ENCODE data around the gene PPP1R15A.
A peak's percentile ranks its signal among the peaks of the same experiment; 100 is the strongest.
"Not testable (repeated sequence)": the region's sequence is repeated elsewhere in the genome, so short reads cannot be mapped to it uniquely, and the experiment has no call there.

The PPP1R15A gene

GRCh38 chr19:48841571-48841970 lies 30.6 kb upstream of the PPP1R15A start:
- Histone ChIP-seq H3K27me3 (ENCODE audit: control insufficient read depth, insufficient read depth, low read length) (no peaks in the 10 kb centered on the region), H3K9ac (ENCODE audit: low read length) (no peak overlapping the region), H3K27ac (ENCODE audit: low read depth, low read length) (no peak overlapping the region), H3K4me3 (ENCODE audit: low read length) (no peak overlapping the region), H3K36me3 (ENCODE audit: control insufficient read depth, insufficient read depth, low read length) (no peaks in the 10 kb centered on the region), H3K4me1 (ENCODE audit: control insufficient read depth, insufficient read depth, low read length) (peaks cover 3% of the 10 kb centered on the region)

DNA sequence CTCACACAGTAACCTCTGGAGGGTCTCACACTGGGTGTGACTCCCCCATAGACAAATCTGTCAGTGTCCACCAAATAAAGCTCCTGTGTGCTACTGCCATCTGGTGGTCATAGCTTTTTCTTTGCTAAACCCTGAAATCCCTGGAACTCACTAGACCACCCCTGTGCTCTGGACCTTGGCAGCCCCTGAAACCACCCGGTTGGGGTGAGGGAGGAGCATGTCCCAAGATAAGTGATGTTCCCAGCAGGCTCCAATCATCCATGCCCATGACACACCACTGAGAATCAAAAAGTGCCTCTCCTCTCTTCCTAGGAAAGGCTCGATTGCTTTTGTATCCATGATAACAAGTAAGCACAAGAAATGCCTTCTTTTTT lies 29.4 kb upstream of the PPP1R15A start:
- H3K4me1 ChIP-seq (ENCODE audit: control insufficient read depth, insufficient read depth, low read length): no peaks in the 10 kb centered on the region
- no peaks in the 10 kb centered on the region for H3K27me3 ChIP-seq (ENCODE audit: control insufficient read depth, insufficient read depth, low read length)
- no peaks in the 10 kb centered on the region for H3K36me3 ChIP-seq (ENCODE audit: control insufficient read depth, insufficient read depth, low read length)
- H3K27ac ChIP-seq (ENCODE audit: low read depth, low read length): no peak overlapping the region
- H3K9ac ChIP-seq (ENCODE audit: low read length): no peak overlapping the region
- H3K4me3 ChIP-seq (ENCODE audit: low read length): no peak overlapping the region

- H3K36me3 ChIP-seq (ENCODE audit: control insufficient read depth, insufficient read depth, low read length): no peaks in the 10 kb centered on the region
- H3K27ac ChIP-seq (ENCODE audit: low read depth, low read length): no peak overlapping the region
- no peaks in the 10 kb centered on the region for H3K27me3 ChIP-seq (ENCODE audit: control insufficient read depth, insufficient read depth, low read length)
- H3K4me3 ChIP-seq (ENCODE audit: low read length): no peak overlapping the region
- H3K4me1 ChIP-seq (ENCODE audit: control insufficient read depth, insufficient read depth, low read length): no peaks in the 10 kb centered on the region
- no peak overlapping the region for H3K9ac ChIP-seq (ENCODE audit: low read length)
Measured at GRCh38 chr19:48844472-48844871, 27.7 kb upstream of the PPP1R15A start.

DNA sequence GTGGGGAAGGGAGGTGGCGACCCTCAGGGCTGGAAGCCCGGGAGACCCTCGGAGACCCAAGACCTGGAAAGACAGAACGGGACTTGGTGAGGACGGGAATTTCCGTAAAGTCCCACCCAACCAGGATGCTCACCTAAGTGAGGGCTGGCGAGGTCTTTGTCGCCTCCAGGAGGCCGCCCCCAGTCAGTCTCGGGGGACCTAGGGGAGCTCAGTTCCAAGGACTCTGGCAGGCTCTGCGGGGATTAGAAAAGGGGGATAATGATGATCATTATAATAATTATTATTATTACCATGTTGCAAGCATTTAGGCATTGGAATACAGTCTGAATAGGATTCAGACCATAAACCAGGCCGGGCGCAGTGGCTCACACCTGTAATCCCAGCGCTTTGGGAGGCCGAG lies 26.8 kb upstream of the PPP1R15A start:
- Histone ChIP-seq H3K27ac (ENCODE audit: low read depth, low read length) (no peak overlapping the region), H3K4me3 (ENCODE audit: low read length) (no peak overlapping the region), H3K4me1 (ENCODE audit: control insufficient read depth, insufficient read depth, low read length) (no peaks in the 10 kb centered on the region), H3K9ac (ENCODE audit: low read length) (no peak overlapping the region), H3K27me3 (ENCODE audit: control insufficient read depth, insufficient read depth, low read length) (no peaks in the 10 kb centered on the region), H3K36me3 (ENCODE audit: control insufficient read depth, insufficient read depth, low read length) (no peaks in the 10 kb centered on the region)

- not testable (repeated sequence) for H3K27ac ChIP-seq (ENCODE audit: low read depth, low read length); H3K4me1 ChIP-seq (ENCODE audit: control insufficient read depth, insufficient read depth, low read length); H3K4me3 ChIP-seq (ENCODE audit: low read length); H3K27me3 ChIP-seq (ENCODE audit: control insufficient read depth, insufficient read depth, low read length); H3K36me3 ChIP-seq (ENCODE audit: control insufficient read depth, insufficient read depth, low read length); H3K9ac ChIP-seq (ENCODE audit: low read length)
Measured at GRCh38 chr19:48846659-48847058, 25.6 kb upstream of the PPP1R15A start.

GRCh38 chr19:48852292-48852691 lies 19.9 kb upstream of the PPP1R15A start:
- Histone ChIP-seq H3K27ac (ENCODE audit: low read depth, low read length) (no peak overlapping the region), H3K4me3 (ENCODE audit: low read length) (no peak overlapping the region), H3K4me1 (ENCODE audit: control insufficient read depth, insufficient read depth, low read length) (no peaks in the 10 kb centered on the region), H3K27me3 (ENCODE audit: control insufficient read depth, insufficient read depth, low read length) (no peaks in the 10 kb centered on the region), H3K36me3 (ENCODE audit: control insufficient read depth, insufficient read depth, low read length) (no peaks in the 10 kb centered on the region), H3K9ac (ENCODE audit: low read length) (no peak overlapping the region)

GRCh38 chr19:48853483-48853882 lies 18.7 kb upstream of the PPP1R15A start:
- no peak overlapping the region for H3K27ac ChIP-seq (ENCODE audit: low read depth, low read length)
- no peak overlapping the region for H3K9ac ChIP-seq (ENCODE audit: low read length)
- H3K27me3 ChIP-seq (ENCODE audit: control insufficient read depth, insufficient read depth, low read length): no peaks in the 10 kb centered on the region
- no peaks in the 10 kb centered on the region for H3K36me3 ChIP-seq (ENCODE audit: control insufficient read depth, insufficient read depth, low read length)
- H3K4me1 ChIP-seq (ENCODE audit: control insufficient read depth, insufficient read depth, low read length): no peaks in the 10 kb centered on the region
- H3K4me3 ChIP-seq (ENCODE audit: low read length): no peak overlapping the region

DNA sequence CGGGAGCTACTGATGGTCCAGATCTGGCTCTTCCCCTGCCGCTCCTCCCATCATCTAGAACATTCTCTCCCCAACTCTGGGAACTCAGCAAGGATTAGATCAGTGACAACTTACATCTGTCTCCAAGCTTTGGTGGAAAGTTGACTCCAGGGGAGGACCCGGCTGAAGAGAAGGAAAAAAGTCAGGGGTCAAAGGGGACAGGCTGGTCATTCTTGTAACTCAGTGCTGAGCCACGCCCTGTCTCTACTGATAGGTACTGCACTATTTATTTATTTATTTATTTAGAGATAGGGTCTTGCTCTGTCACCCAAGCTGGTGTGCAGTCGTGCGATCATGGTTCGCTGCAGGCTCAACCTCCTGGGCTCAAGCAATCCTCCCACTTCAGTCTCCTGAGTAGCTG lies 18.1 kb upstream of the PPP1R15A start:
- Histone ChIP-seq H3K27ac (ENCODE audit: low read depth, low read length) (no peak overlapping the region), H3K4me3 (ENCODE audit: low read length) (no peak overlapping the region), H3K9ac (ENCODE audit: low read length) (no peak overlapping the region), H3K36me3 (ENCODE audit: control insufficient read depth, insufficient read depth, low read length) (no peaks in the 10 kb centered on the region), H3K27me3 (ENCODE audit: control insufficient read depth, insufficient read depth, low read length) (no peaks in the 10 kb centered on the region), H3K4me1 (ENCODE audit: control insufficient read depth, insufficient read depth, low read length) (no peaks in the 10 kb centered on the region)

DNA sequence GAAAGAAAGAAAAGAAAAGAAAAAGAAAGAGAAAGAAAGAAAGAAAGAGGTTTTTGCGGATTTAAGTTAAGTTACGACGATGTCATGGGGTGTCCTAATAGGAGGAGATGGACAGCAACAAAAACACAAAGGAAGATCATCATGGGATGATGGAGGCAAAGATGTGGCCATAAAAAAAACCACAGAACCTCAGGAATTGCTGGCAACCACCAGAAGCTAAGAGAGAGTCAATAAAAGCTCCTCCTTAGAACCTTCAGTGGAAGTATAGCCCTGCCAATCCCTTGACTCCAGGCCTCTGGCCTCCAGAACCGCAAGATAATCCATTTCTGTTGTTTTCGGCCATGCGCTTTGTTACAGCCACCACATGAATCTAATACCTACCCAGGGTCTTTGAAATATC lies 15.3 kb upstream of the PPP1R15A start:
- Histone ChIP-seq H3K4me1 (ENCODE audit: control insufficient read depth, insufficient read depth, low read length) (no peaks in the 10 kb centered on the region), H3K27me3 (ENCODE audit: control insufficient read depth, insufficient read depth, low read length) (no peaks in the 10 kb centered on the region), H3K9ac (ENCODE audit: low read length) (no peak overlapping the region), H3K36me3 (ENCODE audit: control insufficient read depth, insufficient read depth, low read length) (no peaks in the 10 kb centered on the region), H3K4me3 (ENCODE audit: low read length) (no peak overlapping the region), H3K27ac (ENCODE audit: low read depth, low read length) (no peak overlapping the region)

- Histone ChIP-seq H3K4me1 (ENCODE audit: control insufficient read depth, insufficient read depth, low read length) (no peaks in the 10 kb centered on the region), H3K27me3 (ENCODE audit: control insufficient read depth, insufficient read depth, low read length) (no peaks in the 10 kb centered on the region), H3K36me3 (ENCODE audit: control insufficient read depth, insufficient read depth, low read length) (no peaks in the 10 kb centered on the region), H3K27ac (ENCODE audit: low read depth, low read length) (no peak overlapping the region), H3K9ac (ENCODE audit: low read length) (no peak overlapping the region), H3K4me3 (ENCODE audit: low read length) (peak overlapping the region; percentile 15)
Measured at GRCh38 chr19:48858984-48859710, 13.1 kb upstream of the PPP1R15A start.

DNA sequence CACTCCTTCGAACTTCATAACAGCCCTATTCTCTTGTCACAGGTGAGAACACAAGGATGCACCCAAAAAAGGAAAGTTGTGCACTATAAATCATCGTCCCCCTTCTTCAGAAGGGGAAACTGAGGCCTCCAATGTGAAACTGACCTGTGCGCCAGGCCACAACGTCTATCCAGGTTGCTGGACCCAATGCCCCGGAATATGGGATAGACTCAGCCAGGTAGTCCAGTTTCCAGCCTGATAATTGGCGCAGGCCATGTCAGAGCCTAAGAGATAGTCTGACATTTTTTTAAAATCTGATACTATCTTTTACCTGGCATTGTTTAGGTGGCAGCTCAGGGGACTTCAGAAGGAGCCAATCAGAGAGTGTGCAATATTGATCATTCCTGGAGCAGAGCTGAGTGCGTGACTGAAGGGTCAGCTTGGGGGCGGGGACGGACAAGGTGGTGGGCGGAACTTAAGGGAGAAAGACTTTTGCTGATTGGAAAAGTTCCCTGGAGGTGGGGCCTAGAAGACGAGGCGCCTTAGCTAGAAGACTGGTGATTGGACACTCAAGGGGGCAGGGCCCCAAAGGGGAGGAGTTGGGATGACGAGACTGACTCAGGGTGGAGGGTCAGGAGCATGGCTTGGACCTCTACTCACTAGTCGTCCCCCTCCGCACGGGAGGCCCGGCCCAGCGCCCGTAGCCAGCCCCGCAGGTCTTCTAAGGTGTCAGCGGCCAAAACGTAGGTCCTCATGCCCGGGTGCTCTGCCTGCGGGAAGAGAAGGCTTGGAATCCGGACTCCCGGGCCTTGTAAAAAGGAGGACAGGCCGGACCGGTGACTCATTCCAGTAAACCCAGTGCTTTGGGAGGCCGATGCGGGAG lies 12.3 kb upstream of the PPP1R15A start:
- Histone ChIP-seq H3K27ac (ENCODE audit: low read depth, low read length) (no peak overlapping the region), H3K9ac (ENCODE audit: low read length) (no peak overlapping the region), H3K4me1 (ENCODE audit: control insufficient read depth, insufficient read depth, low read length) (no peaks in the 10 kb centered on the region), H3K36me3 (ENCODE audit: control insufficient read depth, insufficient read depth, low read length) (no peaks in the 10 kb centered on the region), H3K4me3 (ENCODE audit: low read length) (no peak overlapping the region), H3K27me3 (ENCODE audit: control insufficient read depth, insufficient read depth, low read length) (no peaks in the 10 kb centered on the region)

- no peak overlapping the region for H3K9ac ChIP-seq (ENCODE audit: low read length)
- no peaks in the 10 kb centered on the region for H3K36me3 ChIP-seq (ENCODE audit: control insufficient read depth, insufficient read depth, low read length)
- no peak overlapping the region for H3K27ac ChIP-seq (ENCODE audit: low read depth, low read length)
Measured at GRCh38 chr19:48861313-48861712, 10.9 kb upstream of the PPP1R15A start.

DNA sequence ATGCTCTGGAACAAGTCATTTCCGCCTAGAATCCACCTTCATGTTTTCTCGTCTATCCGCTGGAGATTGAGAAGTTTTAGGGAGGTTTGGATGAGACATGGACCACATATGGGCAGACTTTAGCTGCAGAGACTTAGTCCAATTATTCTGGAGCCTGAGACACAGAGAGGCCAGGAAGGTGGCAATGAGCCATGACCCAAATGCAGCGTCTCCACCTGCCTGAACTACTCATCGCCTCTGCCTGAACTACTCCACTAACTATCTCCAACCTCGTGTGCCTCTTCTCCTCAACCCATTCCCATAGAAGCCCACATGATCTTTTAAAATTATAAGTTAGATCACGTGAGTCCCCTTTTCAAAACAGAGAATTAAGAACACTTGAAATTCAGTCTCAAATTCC lies 9.4 kb upstream of the PPP1R15A start:
- no peaks in the 10 kb centered on the region for H3K27me3 ChIP-seq (ENCODE audit: control insufficient read depth, insufficient read depth, low read length)

More at GRCh38 chr19:48861313-48861712, 10.9 kb upstream of the PPP1R15A start:
- Histone ChIP-seq H3K4me3 (ENCODE audit: low read length) (no peak overlapping the region), H3K27me3 (ENCODE audit: control insufficient read depth, insufficient read depth, low read length) (no peaks in the 10 kb centered on the region), H3K4me1 (ENCODE audit: control insufficient read depth, insufficient read depth, low read length) (no peaks in the 10 kb centered on the region)

More for the DNA sequence above, 9.4 kb upstream of the PPP1R15A start:
- Histone ChIP-seq H3K27ac (ENCODE audit: low read depth, low read length) (no peak overlapping the region), H3K36me3 (ENCODE audit: control insufficient read depth, insufficient read depth, low read length) (no peaks in the 10 kb centered on the region), H3K4me3 (ENCODE audit: low read length) (no peak overlapping the region), H3K4me1 (ENCODE audit: control insufficient read depth, insufficient read depth, low read length) (peaks cover 6% of the 10 kb centered on the region), H3K9ac (ENCODE audit: low read length) (no peak overlapping the region)
